ENCODE data around the gene COPA.

- no peak for TF ChIP-seq CTCF (IDR thresholded peaks at IDR 0.05; ENCODE audit: low read length)
- TF ChIP-seq EZH2 (optimal IDR thresholded peaks at IDR 0.05; ENCODE audit: low read depth, low read length) = no peak
- TF ChIP-seq EZH2phosphoT487 (IDR thresholded peaks at IDR 0.05; ENCODE audit: low read length) = no peak
These were observed 20.2 kb downstream of the COPA start for GRCh38 chr1:160322831-160323230.

All from MM.1S (cell line).